Ascending aorta (tissue), 2 donors: ENCODE measurements around the gene EFHC2. TPM values are rescaled to one million over a fixed set of nuclear protein-coding genes. Genes with fewer than 3 reads are reported as not detected.

Experiments used
- DNase-seq, 2 donors: peaks; one replicate each; pipeline ENCODE4 v3.0.0-alpha.2; 2019; ENCODE audit warnings: low spot score in 2 of 2
- H3K27ac ChIP-seq, 2 donors: fragments of 200-600 bp; sonication (generic); one replicate each; pipeline ENCODE4 v1.5.1; 2016 to 2017; ENCODE audit warnings: mild to moderate bottlenecking in 1 of 2
- H3K27me3 ChIP-seq: fragments of 200-600 bp; sonication (generic); one replicate; pipeline ENCODE4 v1.5.1; 2017
- H3K36me3 ChIP-seq, 2 donors: fragments of 200-600 bp; sonication (generic); one replicate each; pipeline ENCODE4 v1.5.1; 2016
- H3K4me1 ChIP-seq, 2 donors: fragments of 200-600 bp; sonication (generic); one replicate each; pipeline ENCODE4 v1.5.1; 2016 to 2017; ENCODE audit warnings: mild to moderate bottlenecking in 1 of 2
- H3K4me3 ChIP-seq, 2 donors: fragments of 200-600 bp; sonication (generic); one replicate each; pipeline ENCODE4 v1.5.1; 2016 to 2017; ENCODE audit warnings: mild to moderate bottlenecking in 1 of 2
- H3K9me3 ChIP-seq, 2 donors: fragments of 200-600 bp; sonication (generic); one replicate each; pipeline ENCODE4 v1.5.1; 2016
- intact Hi-C: fragments of 100-400 bp; cut with DNase I; formaldehyde crosslinking; loops from one replicate; pipeline ENCODE4 v1.15.1; 2023
- total RNA-seq: library from RNA; depleted of rRNA; stranded (reverse); fragments of >200 nt; gene quantifications from one replicate; pipeline ENCODE4 v1.1.0, GENCODE V29; 2016
- TF ChIP-seq, protein P1 (sequence below), 3 experiments: fragments of 200-600 bp in 2 of 3; fragments of 450-650 bp in 1 of 3; sonication (generic) in 2 of 3; IDR thresholded peaks; one replicate each; pipeline ENCODE4 v1.5.1; 2016 to 2019; ENCODE audit warnings: antibody characterized with exemption in 3 of 3, mild to moderate bottlenecking in 1 of 3, moderate library complexity in 1 of 3

Gene EFHC2
- total RNA-seq, 1 donor from 2014 or later = not detected

DNA sequence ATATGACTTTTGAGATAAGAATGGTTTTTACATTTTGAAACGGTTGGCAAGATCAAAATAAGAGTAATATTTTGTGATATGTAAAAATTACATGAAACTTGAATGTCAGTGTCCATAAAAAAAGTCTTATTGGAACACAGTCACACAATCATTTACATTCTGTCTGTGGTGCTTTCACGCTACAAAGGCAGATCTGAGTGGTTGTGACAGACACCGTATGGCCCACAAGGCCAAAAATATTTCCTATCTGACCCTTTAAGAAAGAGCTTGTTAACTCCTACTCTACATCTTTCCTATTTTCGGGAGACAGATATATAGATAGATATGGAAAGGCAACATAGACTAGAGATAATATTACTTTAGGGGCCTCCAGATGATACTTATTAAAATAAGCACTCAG lies 101.9 kb downstream of the EFHC2 start:
- intact Hi-C loops = no loop called here
- Histone ChIP-seq H3K36me3 (no peaks in the 10 kb centered on the region), H3K4me3 (no peak overlapping the region), H3K27me3 (no peaks in the 10 kb centered on the region), H3K27ac (no peak overlapping the region), H3K4me1 (no peaks in the 10 kb centered on the region), H3K9me3 (no peaks in the 10 kb centered on the region)
- no peak for DNase-seq
- TF ChIP-seq, protein P1, sequence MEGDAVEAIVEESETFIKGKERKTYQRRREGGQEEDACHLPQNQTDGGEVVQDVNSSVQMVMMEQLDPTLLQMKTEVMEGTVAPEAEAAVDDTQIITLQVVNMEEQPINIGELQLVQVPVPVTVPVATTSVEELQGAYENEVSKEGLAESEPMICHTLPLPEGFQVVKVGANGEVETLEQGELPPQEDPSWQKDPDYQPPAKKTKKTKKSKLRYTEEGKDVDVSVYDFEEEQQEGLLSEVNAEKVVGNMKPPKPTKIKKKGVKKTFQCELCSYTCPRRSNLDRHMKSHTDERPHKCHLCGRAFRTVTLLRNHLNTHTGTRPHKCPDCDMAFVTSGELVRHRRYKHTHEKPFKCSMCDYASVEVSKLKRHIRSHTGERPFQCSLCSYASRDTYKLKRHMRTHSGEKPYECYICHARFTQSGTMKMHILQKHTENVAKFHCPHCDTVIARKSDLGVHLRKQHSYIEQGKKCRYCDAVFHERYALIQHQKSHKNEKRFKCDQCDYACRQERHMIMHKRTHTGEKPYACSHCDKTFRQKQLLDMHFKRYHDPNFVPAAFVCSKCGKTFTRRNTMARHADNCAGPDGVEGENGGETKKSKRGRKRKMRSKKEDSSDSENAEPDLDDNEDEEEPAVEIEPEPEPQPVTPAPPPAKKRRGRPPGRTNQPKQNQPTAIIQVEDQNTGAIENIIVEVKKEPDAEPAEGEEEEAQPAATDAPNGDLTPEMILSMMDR (IDR thresholded peaks at IDR 0.05) = no peak

DNA sequence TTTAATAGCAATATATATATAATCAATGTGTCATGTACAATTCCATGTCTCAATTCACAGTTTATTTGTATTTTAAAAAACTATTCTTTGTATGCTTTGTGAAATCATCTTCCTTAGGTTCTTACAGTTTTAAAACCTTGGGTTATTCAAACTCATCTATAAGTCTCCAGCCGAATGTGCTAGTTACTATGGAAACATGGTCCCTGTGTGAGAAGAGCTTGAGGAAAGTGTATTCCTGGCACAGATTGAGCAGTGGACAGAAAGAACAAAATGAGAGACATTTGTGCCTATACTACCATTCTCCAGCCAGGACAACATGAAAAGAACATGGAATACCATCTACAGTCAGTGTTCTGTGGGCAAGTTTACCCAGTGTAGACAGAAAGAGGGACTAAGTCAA lies 103.4 kb downstream of the EFHC2 start:
- Histone ChIP-seq H3K36me3 (no peaks in the 10 kb centered on the region), H3K27ac (no peak overlapping the region), H3K4me3 (no peak overlapping the region), H3K27me3 (no peaks in the 10 kb centered on the region), H3K4me1 (no peaks in the 10 kb centered on the region), H3K9me3 (no peaks in the 10 kb centered on the region)
- TF ChIP-seq, protein P1 (IDR thresholded peaks at IDR 0.05) = no peak
- no peak for DNase-seq
- intact Hi-C loops = no loop called here

DNA sequence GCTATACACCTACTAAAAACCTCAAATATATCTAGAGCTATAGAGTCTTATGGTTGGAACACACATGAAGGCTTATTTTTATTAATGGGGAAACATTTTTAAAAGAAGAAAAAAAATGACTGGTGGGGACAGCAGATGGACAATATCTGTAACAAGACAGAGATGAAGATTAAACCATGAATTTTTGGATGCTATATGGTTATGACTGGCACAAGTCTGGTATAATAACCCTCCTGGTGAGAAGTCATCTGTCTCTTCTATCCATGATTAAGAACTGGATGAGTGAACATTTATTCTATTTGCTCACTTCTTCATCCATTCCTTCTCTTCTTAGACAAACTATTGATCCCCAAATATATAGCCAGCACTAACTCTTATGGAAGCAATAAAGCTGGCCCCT lies 104.4 kb downstream of the EFHC2 start:
- no peaks in the 10 kb centered on the region for H3K27me3 ChIP-seq
- H3K27ac ChIP-seq = no peak overlapping the region
- intact Hi-C loops = no loop called here
- H3K4me3 ChIP-seq = no peak overlapping the region
- DNase-seq = no peak
- H3K9me3 ChIP-seq = no peaks in the 10 kb centered on the region
- H3K4me1 ChIP-seq = no peaks in the 10 kb centered on the region
- TF ChIP-seq, protein P1 (IDR thresholded peaks at IDR 0.05) = no peak
- no peaks in the 10 kb centered on the region for H3K36me3 ChIP-seq

DNA sequence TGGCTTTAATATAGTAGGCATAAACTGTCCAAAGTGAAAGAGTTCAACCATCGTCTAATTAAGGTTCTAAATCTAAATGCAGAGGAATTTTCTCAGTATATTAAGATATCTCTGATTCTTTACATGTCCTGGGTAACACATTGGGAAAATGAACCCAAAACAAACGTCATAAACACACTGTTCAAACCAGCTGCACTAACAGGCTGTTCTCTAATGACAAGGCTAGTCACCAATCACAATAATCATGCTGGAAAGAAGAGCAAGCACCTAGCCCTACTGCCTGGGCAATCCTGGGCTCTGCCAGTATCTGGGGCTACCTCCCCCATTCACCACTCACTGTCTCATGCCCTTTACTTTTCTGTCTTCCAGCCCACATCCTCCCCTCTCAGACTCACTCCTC lies 107.9 kb downstream of the EFHC2 start:
- H3K4me3 ChIP-seq = no peak overlapping the region

DNA sequence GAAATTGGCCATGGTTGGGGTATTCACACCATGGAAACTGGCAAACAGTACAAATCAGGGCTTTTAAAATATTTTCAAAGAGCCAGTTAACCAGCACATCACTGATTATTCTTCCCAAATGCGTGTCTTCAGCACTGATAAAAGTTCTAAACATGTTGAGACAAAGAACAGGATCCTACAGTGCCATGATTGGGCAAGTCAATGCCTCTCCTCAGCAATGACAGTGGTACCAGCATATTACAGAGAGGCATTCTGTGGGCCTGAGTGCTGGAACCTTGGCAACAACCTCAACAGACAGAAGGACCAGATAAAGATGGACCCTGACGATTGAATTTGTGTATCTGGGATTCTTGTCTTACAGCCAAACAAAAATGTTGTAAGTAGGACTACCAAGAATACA lies 108.9 kb downstream of the EFHC2 start:
- TF ChIP-seq, protein P1 (IDR thresholded peaks at IDR 0.05) = no peak
- no peaks in the 10 kb centered on the region for H3K27me3 ChIP-seq
- no peaks in the 10 kb centered on the region for H3K36me3 ChIP-seq
- H3K4me1 ChIP-seq = no peaks in the 10 kb centered on the region
- no peak overlapping the region for H3K27ac ChIP-seq
- intact Hi-C loops = no loop called here
- DNase-seq = no peak
- no peaks in the 10 kb centered on the region for H3K9me3 ChIP-seq
- no peak overlapping the region for H3K4me3 ChIP-seq

More for the DNA sequence above, 107.9 kb downstream of the EFHC2 start:
- Histone ChIP-seq H3K27me3 (no peaks in the 10 kb centered on the region), H3K27ac (no peak overlapping the region), H3K36me3 (no peaks in the 10 kb centered on the region), H3K4me1 (no peaks in the 10 kb centered on the region), H3K9me3 (no peaks in the 10 kb centered on the region)
- TF ChIP-seq, protein P1 (IDR thresholded peaks at IDR 0.05) = no peak
- DNase-seq = no peak
- intact Hi-C loops = no loop called here

DNA sequence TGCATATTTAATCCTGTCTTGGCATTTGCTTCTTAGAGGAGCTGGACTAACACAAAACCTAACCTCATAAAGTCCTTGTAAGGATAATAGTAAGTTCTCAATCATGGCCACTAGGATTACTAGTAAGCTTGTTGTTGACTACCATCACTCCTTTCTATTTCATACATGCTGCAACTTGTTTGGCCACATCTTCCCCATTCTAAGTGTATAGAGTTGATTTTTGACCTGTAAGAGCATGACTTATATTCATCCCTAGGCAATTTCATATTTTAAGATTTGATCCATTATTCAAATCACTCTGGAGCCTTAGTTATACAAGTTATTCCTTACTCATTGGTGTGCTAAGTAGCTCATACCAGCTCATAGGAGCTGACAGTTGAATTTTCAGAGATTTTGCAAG lies 109.4 kb downstream of the EFHC2 start:
- intact Hi-C loops = no loop called here
- Histone ChIP-seq H3K36me3 (no peaks in the 10 kb centered on the region), H3K4me1 (no peaks in the 10 kb centered on the region), H3K27ac (no peak overlapping the region), H3K27me3 (no peaks in the 10 kb centered on the region), H3K4me3 (no peak overlapping the region), H3K9me3 (no peaks in the 10 kb centered on the region)
- TF ChIP-seq, protein P1 (IDR thresholded peaks at IDR 0.05) = no peak
- DNase-seq = no peak
